Measurements from ENCODE around the gene LBHD2. TPM values are rescaled to one million over a fixed set of nuclear protein-coding genes. Genes with fewer than 3 reads are reported as not detected.

LBHD2 gene
- total and polyA plus RNA-seq, 10 of the 15 experiments (the other 5 are each of a cell fraction or from before 2014, with no cell fraction given): not detected

- TF ChIP-seq, protein P1, sequence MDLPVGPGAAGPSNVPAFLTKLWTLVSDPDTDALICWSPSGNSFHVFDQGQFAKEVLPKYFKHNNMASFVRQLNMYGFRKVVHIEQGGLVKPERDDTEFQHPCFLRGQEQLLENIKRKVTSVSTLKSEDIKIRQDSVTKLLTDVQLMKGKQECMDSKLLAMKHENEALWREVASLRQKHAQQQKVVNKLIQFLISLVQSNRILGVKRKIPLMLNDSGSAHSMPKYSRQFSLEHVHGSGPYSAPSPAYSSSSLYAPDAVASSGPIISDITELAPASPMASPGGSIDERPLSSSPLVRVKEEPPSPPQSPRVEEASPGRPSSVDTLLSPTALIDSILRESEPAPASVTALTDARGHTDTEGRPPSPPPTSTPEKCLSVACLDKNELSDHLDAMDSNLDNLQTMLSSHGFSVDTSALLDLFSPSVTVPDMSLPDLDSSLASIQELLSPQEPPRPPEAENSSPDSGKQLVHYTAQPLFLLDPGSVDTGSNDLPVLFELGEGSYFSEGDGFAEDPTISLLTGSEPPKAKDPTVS (IDR thresholded peaks at IDR 0.05; ENCODE audit: low read depth, low read length): no peak
- TF ChIP-seq LARP7 (IDR thresholded peaks at IDR 0.05) (no peak), MTA2 (IDR thresholded peaks at IDR 0.05; ENCODE audit: low read depth) (peak; percentile 31; the same call in 1 of the 2 replicates), YY1 (IDR thresholded peaks at IDR 0.05; ENCODE audit: low read depth, low read length) (no peak), CBX3 (IDR thresholded peaks at IDR 0.05; ENCODE audit: borderline replicate concordance, low read depth) (no peak), JUND (IDR thresholded peaks at IDR 0.05; ENCODE audit: low read depth, low read length) (no peak), GATAD2B (conservative IDR thresholded peaks at IDR 0.05; ENCODE audit: low read depth) (no peak), ZSCAN29 (IDR thresholded peaks at IDR 0.05) (no peak), RAD21 (IDR thresholded peaks at IDR 0.05; ENCODE audit: insufficient read depth, low read depth, low read length) (no peak), YBX1 (IDR thresholded peaks at IDR 0.05) (no peak), TBL1XR1 (IDR thresholded peaks at IDR 0.05; ENCODE audit: low read depth, low read length) (no peak), EZH2 (IDR thresholded peaks at IDR 0.05; ENCODE audit: borderline replicate concordance, control insufficient read depth, low read depth, low read length) (no peak), SREBF2 (IDR thresholded peaks at IDR 0.05; ENCODE audit: low read length) (no peak), NFXL1 (IDR thresholded peaks at IDR 0.05; ENCODE audit: borderline replicate concordance) (no peak), RAD51 (IDR thresholded peaks at IDR 0.05) (peak; percentile 87; the same call in 1 of the 2 replicates), FOXK2 (IDR thresholded peaks at IDR 0.05) (no peak), EP300 (IDR thresholded peaks at IDR 0.05; ENCODE audit: borderline replicate concordance in 1 of 2, control insufficient read depth in 1 of 2, low read depth in 2 of 2, low read length in 2 of 2) (no peak), SMAD5 (IDR thresholded peaks at IDR 0.05; ENCODE audit: low read depth) (no peak)
- TF ChIP-seq, protein P2, sequence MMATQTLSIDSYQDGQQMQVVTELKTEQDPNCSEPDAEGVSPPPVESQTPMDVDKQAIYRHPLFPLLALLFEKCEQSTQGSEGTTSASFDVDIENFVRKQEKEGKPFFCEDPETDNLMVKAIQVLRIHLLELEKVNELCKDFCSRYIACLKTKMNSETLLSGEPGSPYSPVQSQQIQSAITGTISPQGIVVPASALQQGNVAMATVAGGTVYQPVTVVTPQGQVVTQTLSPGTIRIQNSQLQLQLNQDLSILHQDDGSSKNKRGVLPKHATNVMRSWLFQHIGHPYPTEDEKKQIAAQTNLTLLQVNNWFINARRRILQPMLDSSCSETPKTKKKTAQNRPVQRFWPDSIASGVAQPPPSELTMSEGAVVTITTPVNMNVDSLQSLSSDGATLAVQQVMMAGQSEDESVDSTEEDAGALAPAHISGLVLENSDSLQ (IDR thresholded peaks at IDR 0.05): no peak
- TF ChIP-seq, protein P3, sequence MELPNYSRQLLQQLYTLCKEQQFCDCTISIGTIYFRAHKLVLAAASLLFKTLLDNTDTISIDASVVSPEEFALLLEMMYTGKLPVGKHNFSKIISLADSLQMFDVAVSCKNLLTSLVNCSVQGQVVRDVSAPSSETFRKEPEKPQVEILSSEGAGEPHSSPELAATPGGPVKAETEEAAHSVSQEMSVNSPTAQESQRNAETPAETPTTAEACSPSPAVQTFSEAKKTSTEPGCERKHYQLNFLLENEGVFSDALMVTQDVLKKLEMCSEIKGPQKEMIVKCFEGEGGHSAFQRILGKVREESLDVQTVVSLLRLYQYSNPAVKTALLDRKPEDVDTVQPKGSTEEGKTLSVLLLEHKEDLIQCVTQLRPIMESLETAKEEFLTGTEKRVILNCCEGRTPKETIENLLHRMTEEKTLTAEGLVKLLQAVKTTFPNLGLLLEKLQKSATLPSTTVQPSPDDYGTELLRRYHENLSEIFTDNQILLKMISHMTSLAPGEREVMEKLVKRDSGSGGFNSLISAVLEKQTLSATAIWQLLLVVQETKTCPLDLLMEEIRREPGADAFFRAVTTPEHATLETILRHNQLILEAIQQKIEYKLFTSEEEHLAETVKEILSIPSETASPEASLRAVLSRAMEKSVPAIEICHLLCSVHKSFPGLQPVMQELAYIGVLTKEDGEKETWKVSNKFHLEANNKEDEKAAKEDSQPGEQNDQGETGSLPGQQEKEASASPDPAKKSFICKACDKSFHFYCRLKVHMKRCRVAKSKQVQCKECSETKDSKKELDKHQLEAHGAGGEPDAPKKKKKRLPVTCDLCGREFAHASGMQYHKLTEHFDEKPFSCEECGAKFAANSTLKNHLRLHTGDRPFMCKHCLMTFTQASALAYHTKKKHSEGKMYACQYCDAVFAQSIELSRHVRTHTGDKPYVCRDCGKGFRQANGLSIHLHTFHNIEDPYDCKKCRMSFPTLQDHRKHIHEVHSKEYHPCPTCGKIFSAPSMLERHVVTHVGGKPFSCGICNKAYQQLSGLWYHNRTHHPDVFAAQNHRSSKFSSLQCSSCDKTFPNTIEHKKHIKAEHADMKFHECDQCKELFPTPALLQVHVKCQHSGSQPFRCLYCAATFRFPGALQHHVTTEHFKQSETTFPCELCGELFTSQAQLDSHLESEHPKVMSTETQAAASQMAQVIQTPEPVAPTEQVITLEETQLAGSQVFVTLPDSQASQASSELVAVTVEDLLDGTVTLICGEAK (IDR thresholded peaks at IDR 0.05; ENCODE audit: borderline replicate concordance): peak; percentile 82
Measured at GRCh38 chr14:103045371-103045869, 38.6 kb upstream of the LBHD2 start (continued).
